Activated naive CD8-positive, alpha-beta T cell (primary cell): Measurements from ENCODE around the gene CCDC102A.

Source experiments
- H3K27ac Mint-ChIP-seq: one replicate; pipeline ENCODE4 v1.8.0; 2021; ENCODE audit warnings: mixed read lengths
- H3K27me3 Mint-ChIP-seq: one replicate; pipeline ENCODE4 v1.8.0; 2021; ENCODE audit warnings: mixed read lengths
- H3K36me3 Mint-ChIP-seq: one replicate; pipeline ENCODE4 v1.8.0; 2021; ENCODE audit warnings: mixed read lengths
- H3K4me1 Mint-ChIP-seq: one replicate; pipeline ENCODE4 v1.8.0; 2021; ENCODE audit warnings: low read depth, mixed read lengths
- H3K4me3 Mint-ChIP-seq: one replicate; pipeline ENCODE4 v1.8.0; 2021; ENCODE audit warnings: mild to moderate bottlenecking, mixed read lengths
- H3K9me3 Mint-ChIP-seq: one replicate; pipeline ENCODE4 v1.8.0; 2021; ENCODE audit warnings: low read depth, mixed read lengths

The CCDC102A gene

DNA sequence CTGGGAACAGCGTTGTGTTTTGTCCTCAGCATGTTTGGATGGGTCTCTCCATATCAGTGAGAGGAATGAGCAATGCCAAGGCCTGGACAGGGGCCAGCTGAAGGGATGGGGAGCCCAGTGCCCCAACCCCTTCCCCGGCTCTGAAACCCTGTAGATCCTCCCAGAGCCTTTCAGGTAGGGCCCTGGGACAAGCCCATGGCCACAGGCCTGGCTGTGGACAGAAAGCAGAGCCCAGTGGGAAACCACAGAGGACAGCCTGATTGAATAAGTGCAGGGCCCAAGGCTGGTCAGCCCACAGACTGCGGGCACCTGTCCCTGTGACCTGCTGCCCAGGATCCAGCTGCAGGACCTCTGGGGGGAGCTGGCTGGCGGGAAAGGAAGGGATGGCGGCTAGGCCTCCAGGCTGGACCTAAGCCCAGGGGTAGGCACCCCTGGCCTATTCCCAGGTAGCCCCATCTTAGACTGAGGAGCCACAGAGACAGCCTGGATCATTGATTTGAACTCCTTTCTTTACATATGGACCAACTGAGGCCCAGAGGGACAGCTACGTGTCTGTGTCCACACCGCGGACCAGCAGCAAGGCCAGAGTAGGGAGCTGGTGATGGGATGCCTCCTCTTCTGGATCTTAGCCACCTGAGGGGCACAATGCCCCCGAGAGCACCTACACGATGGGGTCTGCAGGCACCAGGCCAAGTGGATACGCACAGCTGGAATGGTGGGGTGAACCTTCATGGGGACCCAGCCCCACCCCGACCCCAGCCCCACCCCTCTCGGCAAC lies 1.3 kb downstream of the CCDC102A start:
- Mint-ChIP-seq H3K4me1 (peaks cover 71% of the 10 kb centered on the region), H3K27ac (peak overlapping the region; percentile 38), H3K36me3 (no peaks in the 10 kb centered on the region), H3K4me3 (peak overlapping the region; percentile 82), H3K27me3 (no peaks in the 10 kb centered on the region), H3K9me3 (no peaks in the 10 kb centered on the region)

DNA sequence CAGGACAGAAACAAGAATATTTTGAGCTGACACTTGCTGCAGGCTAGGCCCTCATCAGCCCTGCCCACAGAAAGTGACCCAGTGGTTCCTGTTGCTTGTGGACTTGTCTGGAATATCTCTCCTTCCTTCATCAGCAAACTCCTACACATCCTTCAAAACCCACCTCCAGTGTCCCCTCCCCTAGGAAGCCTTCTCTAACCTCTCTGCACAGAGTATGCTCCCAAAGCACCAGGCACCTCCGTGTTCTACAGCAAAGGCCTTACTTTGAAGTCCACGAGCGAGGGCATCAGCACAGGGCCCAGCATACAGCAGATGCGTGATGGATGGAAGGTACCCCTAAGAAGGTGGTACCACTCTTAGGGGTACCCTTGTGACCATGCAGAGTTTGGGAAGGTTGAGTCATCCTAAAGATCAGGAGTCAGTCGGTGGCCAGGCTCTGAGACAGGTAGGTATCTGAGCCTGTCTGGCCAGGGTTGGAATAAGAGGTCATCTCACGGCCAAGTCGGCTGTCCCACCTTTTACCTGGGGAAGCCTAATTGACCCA lies 2.0 kb downstream of the CCDC102A start:
- no peaks in the 10 kb centered on the region for H3K36me3 Mint-ChIP-seq
- peak overlapping the region; percentile 66 for H3K4me3 Mint-ChIP-seq
- H3K27ac Mint-ChIP-seq = peak overlapping the region; percentile 59
- H3K27me3 Mint-ChIP-seq = no peaks in the 10 kb centered on the region
- H3K4me1 Mint-ChIP-seq = peaks cover 78% of the 10 kb centered on the region
- no peaks in the 10 kb centered on the region for H3K9me3 Mint-ChIP-seq

DNA sequence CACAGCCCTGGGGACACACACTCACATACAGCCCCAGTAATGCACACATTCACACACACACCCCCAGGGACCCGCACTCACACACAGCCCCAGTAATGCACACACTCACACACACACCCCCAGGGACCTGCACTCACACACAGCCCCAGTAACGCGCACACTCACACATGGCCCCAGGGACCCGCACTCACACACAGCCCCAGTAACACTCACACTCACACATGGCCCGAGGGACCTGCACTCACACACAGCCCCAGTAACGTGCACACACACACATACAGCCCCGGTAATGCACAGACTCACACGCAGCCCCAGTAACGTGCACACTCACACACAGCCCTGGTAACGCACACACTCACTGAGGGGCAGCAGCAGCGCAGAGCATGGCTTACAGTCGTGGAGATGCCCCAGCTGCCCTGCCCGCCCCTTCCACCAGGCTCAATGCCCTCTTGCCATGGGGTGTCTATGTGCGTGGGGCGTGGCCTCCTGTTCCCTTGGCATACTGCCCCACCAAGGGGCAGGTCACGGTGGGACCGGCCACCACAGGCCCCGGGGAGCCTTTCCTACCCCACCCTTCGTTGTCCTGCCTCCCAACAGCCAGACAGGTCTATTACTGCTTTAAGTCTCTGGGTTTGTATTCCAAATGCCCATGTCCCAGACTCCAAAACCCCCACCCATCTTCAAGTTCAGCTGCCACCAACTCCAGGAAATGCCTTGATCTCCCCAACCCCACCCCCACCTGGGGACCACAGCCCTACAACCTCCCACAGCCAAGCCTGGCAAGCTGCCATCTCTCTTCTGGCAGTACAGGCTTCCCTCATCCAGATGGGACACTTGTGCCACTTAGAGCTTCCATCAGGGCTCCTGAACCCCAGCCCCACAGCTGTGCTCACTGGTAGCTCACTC lies 2.7 kb downstream of the CCDC102A start:
- Mint-ChIP-seq H3K4me1 (peaks cover 73% of the 10 kb centered on the region), H3K27me3 (no peaks in the 10 kb centered on the region), H3K4me3 (peak overlapping the region; percentile 66), H3K9me3 (no peaks in the 10 kb centered on the region), H3K27ac (peak overlapping the region; percentile 82), H3K36me3 (no peaks in the 10 kb centered on the region)

DNA sequence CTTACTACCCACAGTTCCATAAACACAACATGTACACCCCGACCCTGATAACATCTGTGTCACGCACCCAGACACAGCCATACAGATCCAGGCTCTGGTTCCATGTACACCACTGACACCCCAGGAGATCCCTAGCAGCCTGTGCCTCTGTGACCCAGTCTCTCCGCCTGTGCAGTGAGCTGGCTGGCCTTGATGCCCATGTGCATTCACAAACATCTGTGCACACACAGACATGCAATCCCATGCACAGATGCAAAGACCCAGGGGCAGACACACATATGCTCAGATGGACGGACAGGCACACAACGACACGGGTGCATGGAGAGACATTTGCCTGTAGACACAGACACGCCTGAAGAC lies 4.1 kb downstream of the CCDC102A start:
- H3K36me3 Mint-ChIP-seq = no peaks in the 10 kb centered on the region
- H3K4me3 Mint-ChIP-seq = no peak overlapping the region
- H3K9me3 Mint-ChIP-seq = no peaks in the 10 kb centered on the region
- H3K27ac Mint-ChIP-seq = peak overlapping the region; percentile 30
- no peaks in the 10 kb centered on the region for H3K27me3 Mint-ChIP-seq
- H3K4me1 Mint-ChIP-seq = peaks cover 60% of the 10 kb centered on the region

DNA sequence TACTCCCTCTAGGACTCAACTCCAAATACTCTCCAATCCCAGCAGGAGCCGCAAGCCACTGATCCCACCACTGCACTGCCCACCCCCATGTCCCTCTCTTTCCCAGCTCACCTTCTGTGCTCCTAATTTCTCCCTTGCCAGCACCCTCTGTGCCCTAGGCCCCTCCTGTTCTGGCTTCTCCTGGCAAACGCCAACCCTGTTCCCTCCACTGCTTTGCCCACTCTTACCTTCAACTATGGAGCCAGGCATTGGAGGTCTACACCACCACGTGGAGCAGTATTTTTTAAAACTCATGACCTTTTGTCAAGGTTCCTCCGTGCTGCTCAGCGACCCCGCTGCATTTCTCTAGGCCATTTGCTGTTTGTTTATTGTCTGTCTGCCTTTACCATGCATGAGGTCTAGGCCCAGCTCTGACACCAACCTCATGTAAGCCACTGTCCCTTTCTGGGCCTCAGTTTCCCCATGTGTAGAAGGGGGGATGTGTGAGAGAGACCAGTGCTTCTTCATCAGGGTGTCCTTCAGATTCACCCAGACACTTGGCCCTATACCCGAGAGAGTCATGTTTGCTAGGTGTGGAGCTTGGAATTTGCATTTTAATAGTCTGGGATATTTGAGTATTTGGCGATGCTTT lies 4.6 kb downstream of the CCDC102A start:
- H3K27ac Mint-ChIP-seq = peak overlapping the region; percentile 97
- no peaks in the 10 kb centered on the region for H3K27me3 Mint-ChIP-seq
- peaks cover 55% of the 10 kb centered on the region for H3K4me1 Mint-ChIP-seq
- H3K4me3 Mint-ChIP-seq = peak overlapping the region; percentile 79
- no peaks in the 10 kb centered on the region for H3K36me3 Mint-ChIP-seq
- no peaks in the 10 kb centered on the region for H3K9me3 Mint-ChIP-seq

DNA sequence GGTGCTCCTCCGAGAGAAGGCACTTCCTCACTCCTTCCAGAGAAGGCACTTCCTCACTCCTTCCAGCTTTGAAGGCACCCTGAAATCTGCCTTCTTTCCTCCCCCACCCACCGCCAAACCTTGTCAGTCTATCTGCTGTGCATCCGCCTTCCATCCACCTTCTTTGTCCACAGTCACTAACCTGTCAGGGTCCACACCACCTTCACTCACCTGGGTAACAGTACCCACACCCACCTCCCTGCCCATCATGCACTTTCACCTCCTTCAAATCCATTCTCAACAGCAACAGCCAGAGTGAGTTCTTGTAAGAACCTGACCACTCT lies 5.2 kb downstream of the CCDC102A start:
- Mint-ChIP-seq H3K36me3 (no peaks in the 10 kb centered on the region), H3K4me3 (peak overlapping the region; percentile 79), H3K9me3 (no peaks in the 10 kb centered on the region), H3K27ac (peak overlapping the region; percentile 97), H3K27me3 (no peaks in the 10 kb centered on the region), H3K4me1 (peaks cover 55% of the 10 kb centered on the region)

DNA sequence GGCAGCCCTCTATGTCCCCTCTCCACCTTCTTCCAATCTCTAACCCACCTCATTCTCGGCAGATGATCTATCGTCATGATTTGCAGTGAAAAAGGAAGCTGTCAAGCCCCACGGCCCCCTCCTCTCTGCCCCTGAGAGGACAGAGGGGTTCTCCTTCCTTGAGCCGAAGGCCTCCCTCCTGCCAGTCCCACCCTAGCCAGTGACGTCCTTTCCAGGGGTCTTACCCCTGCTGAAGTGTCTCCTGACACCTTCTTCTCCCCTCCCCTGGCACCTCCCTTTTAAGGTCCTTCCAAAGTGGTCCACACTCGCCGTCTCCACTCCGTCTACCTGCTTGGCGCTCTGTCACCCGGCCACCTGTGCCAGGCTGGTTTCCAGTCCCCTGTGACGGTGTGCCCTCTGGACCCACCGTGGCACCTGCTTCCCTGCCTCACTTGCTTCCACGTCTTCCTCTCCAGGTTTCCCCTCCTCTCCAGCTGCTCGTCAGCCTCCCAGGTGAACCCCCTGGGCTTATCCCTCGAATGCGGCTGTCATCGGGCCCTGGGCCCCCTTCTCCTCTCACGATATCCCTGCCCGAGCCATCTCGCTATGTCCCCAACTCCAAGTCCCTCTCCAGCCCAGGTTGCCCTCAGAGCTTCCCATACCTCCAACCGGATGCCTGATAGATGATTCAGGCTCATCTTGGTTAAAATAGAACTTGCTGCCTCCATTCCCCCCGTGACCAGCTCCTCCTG lies 5.7 kb downstream of the CCDC102A start:
- no peaks in the 10 kb centered on the region for H3K27me3 Mint-ChIP-seq
- peaks cover 54% of the 10 kb centered on the region for H3K4me1 Mint-ChIP-seq
- no peaks in the 10 kb centered on the region for H3K9me3 Mint-ChIP-seq
- H3K27ac Mint-ChIP-seq = peak overlapping the region; percentile 97
- peak overlapping the region; percentile 79 for H3K4me3 Mint-ChIP-seq
- H3K36me3 Mint-ChIP-seq = no peaks in the 10 kb centered on the region

DNA sequence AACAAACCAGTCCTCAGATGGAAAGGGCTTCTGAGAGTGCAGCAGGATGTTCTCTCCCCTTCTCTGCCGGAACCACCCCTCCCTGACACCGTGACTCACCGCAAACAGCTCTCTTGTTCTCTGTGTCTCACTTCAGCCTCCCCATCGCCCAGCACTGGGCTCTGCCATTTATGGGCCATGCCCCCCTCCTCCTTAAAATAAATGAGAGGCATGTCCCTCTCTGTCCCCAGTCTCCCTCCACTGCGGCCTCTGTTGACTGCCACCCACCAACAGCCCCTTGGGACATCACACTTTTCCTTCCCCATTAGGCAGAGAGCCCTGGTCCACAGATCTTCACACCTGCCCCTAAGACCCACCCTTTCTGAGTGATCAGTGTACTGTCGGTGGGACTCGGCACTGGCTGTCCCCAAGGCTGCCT lies 6.3 kb downstream of the CCDC102A start:
- Mint-ChIP-seq H3K4me3 (peak overlapping the region; percentile 79), H3K27ac (peak overlapping the region; percentile 97), H3K9me3 (no peaks in the 10 kb centered on the region), H3K4me1 (peaks cover 52% of the 10 kb centered on the region), H3K27me3 (no peaks in the 10 kb centered on the region), H3K36me3 (no peaks in the 10 kb centered on the region)

DNA sequence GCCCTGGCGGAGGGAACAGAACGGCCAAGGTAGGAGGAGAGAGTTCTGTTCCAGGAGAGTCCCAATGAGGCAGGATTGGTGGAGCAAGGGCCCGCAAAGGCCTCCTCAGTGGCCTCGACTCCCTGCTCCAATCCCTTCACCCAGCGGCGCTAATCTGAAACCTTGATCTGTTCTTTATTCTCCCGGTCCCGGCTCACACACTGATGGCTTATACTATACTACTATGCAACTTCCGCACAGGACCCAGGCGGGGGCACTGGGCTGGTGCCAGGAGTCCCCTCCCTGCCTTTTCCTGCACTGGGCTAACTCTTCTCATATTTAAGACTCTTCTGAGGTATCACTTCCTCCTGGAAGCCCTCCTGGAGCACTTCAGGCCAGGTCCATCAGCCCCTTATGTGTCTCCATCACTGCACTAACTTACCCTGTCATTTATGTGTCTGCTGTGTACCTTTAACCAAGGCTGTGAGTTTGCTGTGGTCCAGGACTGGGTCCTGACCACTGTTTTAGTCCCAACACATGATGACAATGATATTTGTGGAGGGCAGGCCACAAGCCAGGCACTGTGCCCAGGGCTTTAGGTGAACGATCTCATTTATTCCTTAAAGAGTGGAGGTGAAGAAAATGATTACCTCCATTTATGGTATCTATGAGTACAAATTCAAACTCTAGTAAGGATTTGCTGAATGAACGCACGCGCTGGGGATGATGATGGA lies 6.8 kb downstream of the CCDC102A start:
- no peaks in the 10 kb centered on the region for H3K9me3 Mint-ChIP-seq
- peak overlapping the region; percentile 97 for H3K27ac Mint-ChIP-seq
- peak overlapping the region; percentile 79 for H3K4me3 Mint-ChIP-seq
- no peaks in the 10 kb centered on the region for H3K27me3 Mint-ChIP-seq
- H3K4me1 Mint-ChIP-seq = peaks cover 48% of the 10 kb centered on the region
- H3K36me3 Mint-ChIP-seq = no peaks in the 10 kb centered on the region

DNA sequence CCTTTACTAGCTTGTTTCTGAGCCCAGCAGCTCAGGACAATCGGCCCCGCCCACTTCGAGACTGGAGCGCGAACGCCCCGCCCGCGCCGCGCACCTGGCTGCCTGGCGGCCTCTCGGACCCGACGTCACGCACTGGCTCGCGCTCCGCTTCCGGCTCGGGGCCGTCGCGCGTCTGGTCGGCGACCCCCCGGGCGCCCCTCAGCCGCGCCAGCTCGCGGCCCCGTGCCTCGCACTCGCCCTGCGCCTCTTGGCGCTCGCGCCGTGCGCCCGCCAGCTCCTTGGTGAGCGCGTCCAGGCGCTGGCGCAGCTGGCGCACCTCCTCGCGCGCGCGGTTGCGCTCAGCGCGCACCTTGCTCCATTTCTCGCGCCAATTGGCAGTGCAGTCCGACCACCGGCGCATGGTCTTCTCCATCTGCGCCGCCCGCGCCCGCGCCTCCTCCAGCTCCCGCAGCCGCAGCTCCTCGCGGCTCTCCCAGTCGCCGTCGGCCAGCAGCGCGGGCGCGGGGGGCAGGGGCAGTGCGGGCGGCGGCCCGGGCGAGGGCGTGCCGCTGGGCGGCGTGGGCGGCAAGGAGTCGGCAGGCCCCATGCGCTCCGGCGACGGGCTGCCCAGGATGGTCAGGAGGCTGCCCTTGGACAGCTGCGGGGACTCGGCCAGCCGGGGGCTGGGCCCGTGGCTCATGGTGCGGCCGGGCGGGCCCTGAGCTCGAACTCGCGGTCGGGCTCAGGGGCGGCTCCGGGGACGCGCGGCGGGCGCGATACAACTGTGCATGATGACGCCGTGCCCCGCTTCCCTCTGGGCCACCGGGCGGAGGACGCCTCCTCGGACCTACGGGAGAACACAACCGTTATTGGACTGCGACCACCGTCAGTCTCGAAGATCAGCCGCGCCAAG lies 7.6 kb downstream of the CCDC102A start:
- no peak overlapping the region for H3K4me3 Mint-ChIP-seq
- peaks cover 40% of the 10 kb centered on the region for H3K4me1 Mint-ChIP-seq
- peak overlapping the region; percentile 97 for H3K27ac Mint-ChIP-seq
- H3K36me3 Mint-ChIP-seq = no peaks in the 10 kb centered on the region
- no peaks in the 10 kb centered on the region for H3K27me3 Mint-ChIP-seq
- H3K9me3 Mint-ChIP-seq = no peaks in the 10 kb centered on the region

DNA sequence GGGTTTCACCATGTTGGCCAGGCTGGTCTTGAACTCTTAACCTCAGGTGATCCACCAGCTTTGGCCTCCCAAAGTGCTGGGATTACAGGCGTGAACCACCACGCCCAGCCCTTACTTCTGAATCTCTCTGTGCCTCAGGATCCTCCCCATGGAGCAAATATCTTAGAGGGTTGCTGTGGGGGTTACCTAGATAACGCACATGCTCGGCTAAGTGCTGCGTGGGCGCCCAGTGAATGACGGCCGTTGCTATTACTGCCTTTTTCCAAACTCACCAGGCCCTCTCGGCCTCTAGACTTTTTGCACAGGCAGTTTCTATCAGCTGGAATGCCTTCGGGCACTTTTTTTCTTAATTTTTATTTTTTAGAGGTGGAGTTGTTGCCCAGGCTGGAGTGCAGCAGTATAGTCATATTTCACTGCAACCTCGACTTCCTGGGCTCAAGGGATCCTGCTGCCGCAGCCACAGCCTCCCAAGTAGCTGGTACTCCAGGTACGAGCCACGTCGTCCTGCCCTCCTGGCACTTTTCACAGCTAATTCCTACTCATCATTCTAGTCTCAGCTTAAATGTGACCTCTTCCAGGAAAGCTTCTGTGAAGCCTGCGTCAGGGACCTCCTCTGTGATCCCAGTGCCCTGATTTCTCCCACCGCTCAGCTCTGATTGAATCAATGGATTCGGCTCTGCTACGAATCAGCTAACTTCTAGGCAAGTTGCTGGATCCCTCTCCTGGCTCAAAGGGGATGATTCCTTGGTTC lies 8.6 kb downstream of the CCDC102A start:
- Mint-ChIP-seq H3K9me3 (no peaks in the 10 kb centered on the region), H3K36me3 (no peaks in the 10 kb centered on the region), H3K27ac (no peak overlapping the region), H3K27me3 (no peaks in the 10 kb centered on the region), H3K4me1 (peaks cover 32% of the 10 kb centered on the region), H3K4me3 (no peak overlapping the region)

DNA sequence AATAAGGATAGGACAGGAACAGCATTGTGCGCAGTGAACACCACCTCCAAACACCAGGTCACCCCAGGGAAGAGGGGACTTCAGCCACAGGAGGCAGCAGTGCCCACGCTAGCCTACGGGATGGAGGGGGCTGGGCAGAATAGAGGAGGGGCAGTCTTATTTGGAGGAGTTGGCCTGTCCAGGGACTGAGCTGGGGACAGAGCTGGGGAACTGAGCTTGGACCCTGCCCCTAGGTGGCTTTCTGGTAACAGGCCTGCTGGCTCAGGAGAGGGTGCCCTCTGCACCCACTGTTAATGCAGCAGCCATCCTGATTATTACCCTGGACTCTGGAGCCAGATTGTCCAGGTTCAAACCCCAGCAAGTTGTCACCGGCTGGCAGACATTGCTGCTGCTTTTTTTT lies 9.3 kb downstream of the CCDC102A start:
- no peaks in the 10 kb centered on the region for H3K36me3 Mint-ChIP-seq
- H3K27me3 Mint-ChIP-seq = no peaks in the 10 kb centered on the region
- peaks cover 27% of the 10 kb centered on the region for H3K4me1 Mint-ChIP-seq
- no peaks in the 10 kb centered on the region for H3K9me3 Mint-ChIP-seq
- H3K4me3 Mint-ChIP-seq = no peak overlapping the region
- H3K27ac Mint-ChIP-seq = no peak overlapping the region

DNA sequence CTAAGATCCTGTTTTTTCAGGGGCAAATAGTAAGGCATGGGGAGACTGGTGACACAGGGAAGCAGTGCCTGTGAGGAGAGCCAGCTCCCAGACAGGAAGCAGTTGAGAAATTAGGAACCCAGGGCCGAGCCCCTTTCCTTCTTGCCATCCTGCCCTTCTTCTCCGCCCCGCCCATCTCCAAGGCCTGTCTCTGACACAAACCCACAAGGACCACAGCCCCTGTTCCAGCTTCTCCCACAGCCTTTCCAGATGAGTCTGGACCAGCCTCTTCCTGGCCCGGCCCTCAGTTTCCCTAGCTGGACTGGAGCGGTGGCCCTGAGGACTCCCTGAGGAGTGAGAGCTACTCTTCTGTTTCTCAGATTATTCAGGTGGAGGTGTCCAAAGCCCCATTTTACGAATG lies 9.9 kb downstream of the CCDC102A start:
- no peaks in the 10 kb centered on the region for H3K36me3 Mint-ChIP-seq
- no peaks in the 10 kb centered on the region for H3K27me3 Mint-ChIP-seq
- H3K27ac Mint-ChIP-seq = no peak overlapping the region
- no peaks in the 10 kb centered on the region for H3K9me3 Mint-ChIP-seq
- H3K4me1 Mint-ChIP-seq = peaks cover 22% of the 10 kb centered on the region
- no peak overlapping the region for H3K4me3 Mint-ChIP-seq
